ENCODE results near the gene ABL1. TPM values are rescaled to one million over a fixed set of nuclear protein-coding genes. Genes with fewer than 3 reads are reported as not detected.
A peak's percentile ranks its signal among the peaks of the same experiment; 100 is the strongest.
"Not testable (repeated sequence)": the region's sequence is repeated elsewhere in the genome, so short reads cannot be mapped to it uniquely, and the experiment has no call there.

Gene ABL1
- total RNA-seq, 1 experiment from 2014 or later, result 41.5 TPM

GRCh38 chr9:130847306-130848217 lies 12.5 kb downstream of the ABL1 start:
- peak; percentile 98 for DNase-seq (ENCODE audit: low read depth)

GRCh38 chr9:130848514-130848913 lies 13.5 kb downstream of the ABL1 start:
- not testable (repeated sequence) for DNase-seq (ENCODE audit: low read depth)

DNA sequence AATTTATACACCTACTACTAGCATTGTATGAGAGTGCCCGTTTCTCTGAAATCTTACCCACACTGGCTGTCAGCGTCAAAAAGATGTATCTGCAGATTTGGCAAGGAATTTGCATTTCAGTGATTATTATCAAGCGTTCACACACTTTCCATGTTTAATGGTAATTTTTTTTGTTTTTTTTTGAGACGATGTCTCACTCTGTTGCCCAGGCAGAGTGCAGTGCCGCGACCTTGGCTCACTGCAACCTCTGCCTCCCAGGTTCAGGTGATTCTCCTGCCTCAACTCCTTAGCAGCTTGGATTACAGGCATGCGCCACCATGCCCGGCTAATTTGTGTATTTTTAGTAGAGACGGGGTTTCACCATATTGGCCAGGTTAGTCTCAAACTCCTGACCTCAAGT lies 14.3 kb downstream of the ABL1 start:
- DNase-seq (ENCODE audit: low read depth), result no peak

DNA sequence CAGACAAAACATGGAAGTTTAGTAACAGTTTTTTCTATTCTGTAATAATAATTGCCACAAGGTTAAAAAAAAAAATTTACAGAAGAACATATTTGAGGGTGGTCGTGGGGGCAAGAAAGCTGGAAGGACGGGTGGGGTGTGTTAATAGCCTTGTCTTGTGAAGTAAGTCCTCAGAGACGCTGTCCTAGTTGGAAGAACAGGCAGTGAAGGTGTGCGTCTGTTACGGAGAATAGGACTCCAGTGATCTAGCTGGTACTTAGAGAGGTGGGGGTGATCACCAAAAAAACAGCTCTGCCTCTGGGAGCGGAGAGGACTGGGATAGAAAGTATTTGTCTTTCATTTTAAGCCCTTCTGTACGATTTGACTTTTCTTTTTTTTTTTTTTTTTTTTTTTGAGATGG lies 17.7 kb downstream of the ABL1 start:
- DNase-seq (ENCODE audit: low read depth), result no peak

- DNase-seq (ENCODE audit: low read depth), result no peak
Observed at GRCh38 chr9:130854092-130854491, 19.0 kb downstream of the ABL1 start.

- no peak for DNase-seq (ENCODE audit: low read depth)
Observed at GRCh38 chr9:130854835-130855234, 19.8 kb downstream of the ABL1 start.

GRCh38 chr9:130856474-130856873 lies 21.4 kb downstream of the ABL1 start:
- no peak for DNase-seq (ENCODE audit: low read depth)

GRCh38 chr9:130857864-130858738 lies 23.0 kb downstream of the ABL1 start:
- peak; percentile 82 for DNase-seq (ENCODE audit: low read depth)

- no peak for DNase-seq (ENCODE audit: low read depth)
Observed at GRCh38 chr9:130858739-130859705, 24.0 kb downstream of the ABL1 start.

DNA sequence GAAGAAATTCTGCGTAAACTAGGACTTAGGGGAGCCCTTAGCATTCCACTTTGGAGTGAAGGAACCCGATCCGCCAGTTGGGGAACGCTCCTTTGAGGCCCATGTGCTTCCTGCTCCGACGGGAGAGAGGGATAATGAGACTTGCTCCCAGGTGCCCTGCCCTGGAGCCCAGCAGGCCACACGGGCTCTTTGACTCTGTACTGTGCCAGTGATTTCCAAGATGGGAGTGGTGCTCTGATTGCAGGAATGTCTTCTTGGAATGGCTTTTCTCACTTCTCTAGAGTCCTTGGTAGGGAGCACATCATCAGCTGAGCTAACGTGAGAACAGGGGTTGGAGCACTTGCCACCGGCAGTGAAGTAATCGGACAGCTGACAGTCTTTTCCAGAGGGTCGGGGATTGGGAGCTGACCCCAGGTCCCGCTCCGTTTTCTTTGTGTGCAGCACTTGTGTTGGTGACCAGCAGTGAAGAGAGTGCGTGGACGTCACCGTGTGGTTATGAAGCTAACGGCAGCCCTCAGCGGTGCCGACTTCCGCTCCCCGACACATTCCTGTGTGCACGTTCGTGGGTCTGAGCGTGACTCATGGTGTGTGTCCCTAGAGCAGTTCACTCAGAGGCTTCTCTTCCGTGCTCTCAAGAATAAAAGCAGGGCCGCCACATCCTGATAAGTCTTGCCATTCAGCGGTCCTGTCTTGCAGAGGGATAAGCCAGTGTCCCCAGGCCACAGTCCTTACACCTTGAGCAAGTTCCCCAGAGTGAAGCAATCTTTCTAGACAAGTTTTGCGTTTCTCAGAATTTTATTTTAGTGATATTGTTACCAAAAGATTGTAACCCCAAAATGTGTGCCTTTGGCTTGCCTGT lies 25.6 kb downstream of the ABL1 start:
- DNase-seq (ENCODE audit: low read depth), result peak; percentile 97

DNA sequence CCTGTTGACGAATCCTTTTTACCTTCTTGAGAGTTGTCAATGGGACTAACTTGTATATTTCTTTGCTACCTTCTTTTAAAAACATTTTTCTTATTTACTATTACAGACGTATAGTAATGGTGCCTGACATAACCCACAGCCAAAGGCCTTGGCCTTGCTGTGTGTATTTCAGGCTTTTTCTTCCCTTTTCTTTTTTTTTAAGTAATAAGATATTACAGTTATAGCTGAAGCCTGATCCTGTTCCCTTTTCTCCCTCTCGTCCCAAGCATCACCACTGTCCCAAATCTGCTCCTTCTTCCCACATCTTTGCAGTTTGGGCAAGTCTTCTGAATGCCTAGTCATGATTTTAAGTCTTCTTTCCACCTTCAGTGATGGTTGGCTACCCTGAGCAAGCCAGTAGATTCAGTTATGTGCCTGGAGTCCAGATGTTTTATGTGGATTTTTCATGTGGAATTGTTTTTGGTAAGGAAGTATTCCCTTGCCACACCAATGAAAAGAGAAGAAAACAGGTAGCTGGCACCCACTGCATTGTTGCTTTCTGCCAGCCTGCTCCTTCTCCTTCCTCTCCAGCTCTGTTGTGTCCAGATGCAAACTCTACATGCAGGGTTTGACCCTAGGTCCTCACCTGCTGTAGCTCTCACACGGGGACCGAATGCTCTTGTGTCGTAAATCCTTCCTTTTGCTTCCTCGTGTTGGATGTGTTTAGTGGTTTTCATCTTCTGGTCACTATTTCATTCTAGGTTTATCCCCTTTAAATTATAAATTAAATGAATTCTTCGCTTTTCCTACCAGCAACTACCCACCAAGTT lies 26.5 kb downstream of the ABL1 start:
- DNase-seq (ENCODE audit: low read depth), result no peak

GRCh38 chr9:130862217-130862616 lies 27.2 kb downstream of the ABL1 start:
- no peak for DNase-seq (ENCODE audit: low read depth)

GRCh38 chr9:130862747-130863146 lies 27.7 kb downstream of the ABL1 start:
- DNase-seq (ENCODE audit: low read depth), result no peak

DNA sequence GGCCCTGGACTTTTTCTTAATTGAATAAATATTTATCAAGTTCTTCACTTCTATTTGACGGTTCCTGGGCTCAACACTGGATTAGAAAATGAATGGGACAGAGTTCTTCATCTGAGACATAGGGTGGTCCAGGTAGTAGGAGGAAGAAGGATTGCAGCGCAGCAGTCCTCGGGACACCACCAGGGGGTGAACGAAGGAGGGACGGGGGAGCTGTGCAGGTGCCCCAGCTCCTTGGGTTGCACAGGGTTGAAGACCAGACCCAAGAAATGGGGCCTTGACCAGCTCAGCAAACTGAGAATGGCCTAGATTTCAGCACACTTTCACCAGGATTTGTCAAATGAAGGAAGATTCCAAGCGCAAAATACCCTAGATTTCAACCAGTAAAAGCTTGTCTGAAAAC lies 29.5 kb downstream of the ABL1 start:
- DNase-seq (ENCODE audit: low read depth), result no peak

DNA sequence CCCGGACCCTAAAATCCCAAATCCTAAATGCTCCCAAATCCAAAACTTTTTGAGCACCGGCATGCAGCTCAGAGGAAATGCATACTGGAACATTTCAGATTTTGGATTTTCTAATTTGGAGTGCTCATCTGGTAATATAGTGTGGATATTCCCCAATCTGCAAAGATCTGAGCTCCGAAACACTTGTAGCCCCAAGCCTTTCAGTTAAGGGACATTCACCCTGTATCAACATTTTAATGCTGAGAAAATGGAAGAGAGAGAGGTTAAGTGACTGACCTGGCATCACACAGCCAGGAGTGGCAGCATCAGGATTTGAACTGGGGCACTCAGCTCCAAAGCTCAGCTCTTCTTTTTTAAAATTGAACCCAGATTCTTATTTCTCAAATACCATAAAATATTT lies 30.9 kb downstream of the ABL1 start:
- DNase-seq (ENCODE audit: low read depth), result no peak

DNA sequence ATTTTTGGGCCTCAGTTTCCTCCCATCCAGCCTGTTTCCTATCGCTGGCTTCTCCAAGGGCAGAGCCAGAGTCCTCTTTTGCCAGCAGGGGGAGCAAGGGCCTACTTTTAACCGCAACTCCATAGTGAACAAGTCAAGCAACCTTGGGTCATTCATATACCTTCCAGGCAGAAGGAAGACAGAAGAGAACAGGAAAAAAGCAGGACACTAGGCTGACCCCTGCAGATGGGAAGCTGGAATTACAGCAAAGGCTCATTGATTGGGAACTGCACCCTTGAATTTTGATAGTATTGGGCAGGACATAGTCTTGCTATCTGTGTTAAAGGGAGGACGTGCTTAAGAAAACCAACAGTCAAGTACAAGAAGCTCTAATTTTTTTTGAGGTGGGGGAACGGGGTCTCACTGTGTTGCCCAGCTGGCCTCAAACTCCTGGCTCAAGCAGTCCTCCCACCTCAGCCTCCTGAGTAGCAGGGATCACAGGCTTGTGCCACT lies 31.5 kb downstream of the ABL1 start:
- DNase-seq (ENCODE audit: low read depth), result peak; percentile 89

- no peak for DNase-seq (ENCODE audit: low read depth)
Observed at GRCh38 chr9:130867556-130867955, 32.5 kb downstream of the ABL1 start.

GRCh38 chr9:130868230-130868629 lies 33.2 kb downstream of the ABL1 start:
- DNase-seq (ENCODE audit: low read depth), result no peak

DNA sequence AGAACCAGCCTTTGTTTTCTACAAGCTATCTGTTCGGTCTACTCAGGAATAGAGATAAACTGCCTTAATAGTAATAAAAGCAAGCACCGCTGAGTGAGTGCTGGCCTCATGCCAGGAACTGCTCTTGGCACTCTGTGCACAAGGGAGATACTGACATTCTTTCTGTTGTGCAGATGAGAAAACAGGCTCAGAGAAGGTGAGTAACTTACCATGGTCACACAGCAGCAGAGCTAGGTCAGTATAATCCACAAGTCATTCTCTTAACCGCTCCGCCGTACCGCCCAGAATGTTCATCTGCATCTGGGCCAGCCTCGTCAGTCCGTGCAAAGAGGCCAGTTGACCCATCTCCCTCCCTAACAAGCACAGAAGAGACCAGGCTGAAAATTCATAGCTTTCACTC lies 34.2 kb downstream of the ABL1 start:
- DNase-seq (ENCODE audit: low read depth), result no peak

Measured in HT1080 (cell line).